Fibroblast of the aortic adventitia (primary cell): ENCODE results near the gene ARHGAP15. TPM values are rescaled to one million over a fixed set of nuclear protein-coding genes. Genes with fewer than 3 reads are reported as not detected.

Experiments used
- DNase-seq: peaks from one replicate; pipeline ENCODE4 v3.0.0-alpha.2; 2010; ENCODE audit warnings: low read depth
- H3K4me3 ChIP-seq: 2 replicates; pipeline ENCODE4 v1.5.1; 2011; ENCODE audit warnings: low read depth, mild to moderate bottlenecking, control low read depth, low read length, moderate library complexity
- total RNA-seq: library from RNA; depleted of rRNA; stranded (reverse); fragments of >200 nt; gene quantifications from 2 replicates; pipeline ENCODE4 v1.2.3, GENCODE V29; 2012; ENCODE audit warnings: low replicate concordance
- TF ChIP-seq, protein P1 (sequence below): IDR thresholded peaks from 2 replicates; pipeline ENCODE4 v1.5.1; 2011; ENCODE audit warnings: mild to moderate bottlenecking, low read length, control low read depth, inconsistent platforms; ENCODE audit not compliant: insufficient read depth

Gene ARHGAP15
- total RNA-seq, 1 donor, result not detected

DNA sequence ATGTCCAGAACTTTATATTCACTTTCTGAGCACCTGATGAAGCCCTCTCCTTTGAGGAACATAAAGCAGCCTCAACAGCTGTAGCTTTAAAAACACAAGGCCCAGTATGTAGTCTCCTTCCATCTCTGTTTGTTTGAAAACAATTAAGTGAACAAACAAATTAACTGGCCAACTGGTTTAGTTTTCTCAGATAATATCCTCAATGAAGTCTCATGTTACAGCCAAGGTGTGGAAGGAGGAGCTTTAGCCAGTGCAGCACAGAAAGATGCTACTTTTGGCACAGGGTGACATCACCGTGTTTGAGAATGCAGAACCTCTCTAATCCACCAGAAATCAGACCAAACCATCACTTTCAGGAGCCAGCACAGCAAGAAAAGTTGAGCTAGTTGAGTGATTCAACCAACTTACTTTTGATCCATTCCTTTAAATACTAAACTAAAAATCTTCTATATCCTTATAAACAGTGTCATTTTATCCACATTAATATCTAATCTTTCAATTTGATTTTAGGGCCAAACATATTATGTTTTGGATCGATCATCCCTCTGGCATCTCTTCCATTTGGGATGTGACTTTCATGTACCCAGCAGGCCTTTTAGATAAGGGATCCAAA is 488.7 kb downstream of the ARHGAP15 start:
- no peak for DNase-seq
- no peak overlapping the region for H3K4me3 ChIP-seq
- TF ChIP-seq, protein P1, sequence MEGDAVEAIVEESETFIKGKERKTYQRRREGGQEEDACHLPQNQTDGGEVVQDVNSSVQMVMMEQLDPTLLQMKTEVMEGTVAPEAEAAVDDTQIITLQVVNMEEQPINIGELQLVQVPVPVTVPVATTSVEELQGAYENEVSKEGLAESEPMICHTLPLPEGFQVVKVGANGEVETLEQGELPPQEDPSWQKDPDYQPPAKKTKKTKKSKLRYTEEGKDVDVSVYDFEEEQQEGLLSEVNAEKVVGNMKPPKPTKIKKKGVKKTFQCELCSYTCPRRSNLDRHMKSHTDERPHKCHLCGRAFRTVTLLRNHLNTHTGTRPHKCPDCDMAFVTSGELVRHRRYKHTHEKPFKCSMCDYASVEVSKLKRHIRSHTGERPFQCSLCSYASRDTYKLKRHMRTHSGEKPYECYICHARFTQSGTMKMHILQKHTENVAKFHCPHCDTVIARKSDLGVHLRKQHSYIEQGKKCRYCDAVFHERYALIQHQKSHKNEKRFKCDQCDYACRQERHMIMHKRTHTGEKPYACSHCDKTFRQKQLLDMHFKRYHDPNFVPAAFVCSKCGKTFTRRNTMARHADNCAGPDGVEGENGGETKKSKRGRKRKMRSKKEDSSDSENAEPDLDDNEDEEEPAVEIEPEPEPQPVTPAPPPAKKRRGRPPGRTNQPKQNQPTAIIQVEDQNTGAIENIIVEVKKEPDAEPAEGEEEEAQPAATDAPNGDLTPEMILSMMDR, result no peak

DNA sequence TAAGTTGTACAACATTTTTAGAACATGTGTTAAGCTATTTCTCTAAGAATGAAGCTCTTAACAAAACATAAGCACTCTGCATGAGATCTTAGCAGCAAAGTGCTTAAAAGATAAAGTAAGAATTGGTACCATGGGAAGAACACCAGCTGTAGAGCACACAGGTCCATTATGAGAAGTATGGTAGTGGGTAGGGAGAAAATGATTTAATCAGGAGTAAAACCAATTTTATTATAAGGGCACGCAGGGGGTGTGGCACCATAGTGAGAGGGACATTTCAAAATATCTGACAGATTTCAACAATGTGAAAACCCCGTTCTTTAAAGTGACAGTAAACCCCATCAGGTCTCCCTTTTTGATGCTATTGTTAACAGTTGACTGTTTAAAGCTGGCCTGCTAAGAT is 492.9 kb downstream of the ARHGAP15 start:
- H3K4me3 ChIP-seq, result no peak overlapping the region
- no peak for DNase-seq
- TF ChIP-seq, protein P1, result no peak

DNA sequence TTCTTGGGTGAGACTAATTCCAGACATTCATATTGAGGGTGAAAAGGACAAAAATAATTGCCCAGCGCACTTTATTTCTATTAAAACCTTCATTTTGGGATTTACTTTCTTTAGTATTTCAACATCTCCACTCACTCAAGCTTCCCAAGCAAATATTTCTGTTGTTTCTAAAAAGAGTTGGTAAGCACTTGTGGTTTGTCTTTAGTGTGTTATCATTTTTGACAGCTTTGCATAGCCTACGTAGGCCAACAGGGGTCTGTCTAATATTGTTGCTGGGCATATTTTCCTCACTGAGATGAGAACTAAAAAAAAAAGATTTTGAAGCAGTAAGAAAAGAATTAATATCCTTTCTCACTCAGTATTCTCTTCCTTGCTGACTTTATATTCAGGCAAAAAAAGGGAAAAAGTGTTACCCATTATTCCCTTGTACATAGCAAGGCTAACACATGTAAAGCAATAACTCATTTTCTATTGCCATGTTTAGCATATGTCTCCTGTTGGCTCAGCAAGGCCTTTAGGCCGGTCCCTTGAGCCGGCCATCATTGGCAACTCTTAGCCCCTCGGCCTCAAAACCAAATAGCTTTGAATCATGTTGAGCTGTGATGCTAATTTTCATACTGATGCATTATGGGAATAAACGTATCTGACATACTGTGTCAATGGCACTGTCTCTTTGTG is 494.2 kb downstream of the ARHGAP15 start:
- no peak for DNase-seq
- TF ChIP-seq, protein P1, result no peak
- no peak overlapping the region for H3K4me3 ChIP-seq

DNA sequence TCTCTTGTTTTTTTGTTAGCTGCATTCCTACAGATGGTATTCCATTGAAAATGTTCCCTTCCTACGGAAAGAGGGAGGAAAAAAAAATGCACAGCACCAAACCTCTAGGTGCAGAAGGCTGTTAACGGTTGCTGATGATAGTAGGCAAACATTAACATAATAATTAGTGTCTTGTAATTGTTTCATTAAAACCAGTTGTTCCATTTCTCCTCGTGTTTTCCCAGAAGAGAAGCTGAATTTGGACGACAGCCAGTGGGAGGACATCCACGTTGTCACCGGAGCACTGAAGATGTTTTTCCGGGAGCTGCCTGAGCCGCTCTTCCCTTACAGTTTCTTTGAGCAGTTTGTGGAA is 494.7 kb downstream of the ARHGAP15 start:
- no peak for DNase-seq
- H3K4me3 ChIP-seq, result no peak overlapping the region
- TF ChIP-seq, protein P1, result no peak

DNA sequence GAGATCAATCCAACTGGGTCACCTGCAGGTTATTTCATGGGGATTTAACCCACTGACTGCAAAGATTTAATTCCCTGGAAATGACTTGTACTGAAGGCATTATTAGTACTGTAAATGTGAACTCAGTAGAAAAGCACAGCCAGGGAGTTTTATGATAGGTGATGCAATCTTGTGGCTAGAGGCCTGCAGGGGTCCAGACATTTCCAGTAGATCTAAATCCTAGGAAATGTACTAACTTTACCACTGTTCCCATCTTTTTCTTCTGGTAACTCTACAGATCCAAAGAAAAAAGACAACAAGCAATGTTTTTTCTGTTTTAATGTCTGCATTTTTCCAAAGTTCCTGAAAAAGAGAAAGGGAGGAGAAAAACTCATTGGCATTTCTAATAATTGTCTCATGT is 500.1 kb downstream of the ARHGAP15 start:
- DNase-seq, result no peak
- TF ChIP-seq, protein P1, result no peak

DNA sequence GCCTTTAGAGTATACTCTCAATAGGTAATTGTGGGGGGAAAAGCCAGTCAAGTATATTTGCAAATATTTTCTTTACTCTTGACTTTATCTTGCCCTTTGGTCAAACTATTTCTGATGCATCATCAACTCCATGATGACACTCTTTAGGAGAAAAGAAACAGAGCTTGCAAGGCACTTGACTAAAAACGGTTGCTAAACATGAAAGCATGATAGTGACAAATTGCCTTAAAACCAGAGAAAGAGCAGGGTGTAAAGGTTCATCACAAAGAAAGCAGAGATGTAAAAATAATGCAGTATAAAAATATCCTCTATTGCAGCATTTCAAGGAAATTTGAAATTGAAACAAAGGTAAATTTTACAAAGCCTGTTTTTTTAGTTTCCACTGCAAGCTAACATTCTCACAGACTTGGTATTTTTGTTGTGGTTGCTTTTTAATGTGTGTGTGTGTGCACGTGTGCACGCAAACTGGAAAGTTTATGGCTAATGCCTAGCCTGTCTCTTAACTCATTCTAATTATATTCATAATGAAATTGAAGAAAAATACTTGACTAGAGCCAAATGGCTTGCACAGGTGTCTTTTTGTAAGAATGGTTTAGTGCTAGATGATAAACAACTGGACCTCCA is 503.6 kb downstream of the ARHGAP15 start:
- no peak for DNase-seq
- TF ChIP-seq, protein P1, result no peak
- no peak overlapping the region for H3K4me3 ChIP-seq

More for the DNA sequence above, 500.1 kb downstream of the ARHGAP15 start:
- no peak overlapping the region for H3K4me3 ChIP-seq
